Mesothelial cell of epicardium (in vitro differentiated cells): ENCODE results near the gene CTDP1. TPM values are rescaled to one million over a fixed set of nuclear protein-coding genes. Genes with fewer than 3 reads are reported as not detected.
A peak's percentile ranks its signal among the peaks of the same experiment; 100 is the strongest.

ENCODE experiments used
- DNase-seq, 2 experiments: peaks; one replicate each; pipeline ENCODE4 v3.0.0; 2021; ENCODE audit warnings: low spot score in 2 of 2; ENCODE audit not compliant: unreplicated experiment in 2 of 2
- H3K27ac Mint-ChIP-seq: 2 replicates; pipeline ENCODE4 v1.8.0; 2021; ENCODE audit warnings: mixed read lengths
- H3K27me3 Mint-ChIP-seq: 2 replicates; pipeline ENCODE4 v1.8.0; 2021; ENCODE audit warnings: low read depth, mixed read lengths
- H3K36me3 Mint-ChIP-seq: 2 replicates; pipeline ENCODE4 v1.8.0; 2021; ENCODE audit warnings: mixed read lengths
- H3K4me1 Mint-ChIP-seq: 2 replicates; pipeline ENCODE4 v1.8.0; 2021; ENCODE audit warnings: mixed read lengths
- H3K4me3 Mint-ChIP-seq: 2 replicates; pipeline ENCODE4 v1.8.0; 2021; ENCODE audit warnings: mild to moderate bottlenecking, moderate library complexity, mixed read lengths
- H3K9me3 Mint-ChIP-seq: 2 replicates; pipeline ENCODE4 v1.8.0; 2021; ENCODE audit warnings: mixed read lengths
- total RNA-seq: library from RNA; stranded (reverse); gene quantifications from 3 replicates; pipeline ENCODE4 v1.2.1, GENCODE V29; 2021
- TF ChIP-seq, protein P1 (sequence below): fragments of 200-600 bp; sonication (generic); IDR thresholded peaks from one replicate; pipeline ENCODE4 v1.5.0; 2021; ENCODE audit warnings: antibody characterized with exemption; ENCODE audit not compliant: unreplicated experiment

The CTDP1 gene
- total RNA-seq, 1 donor from 2014 or later, result 24.1 TPM

DNA sequence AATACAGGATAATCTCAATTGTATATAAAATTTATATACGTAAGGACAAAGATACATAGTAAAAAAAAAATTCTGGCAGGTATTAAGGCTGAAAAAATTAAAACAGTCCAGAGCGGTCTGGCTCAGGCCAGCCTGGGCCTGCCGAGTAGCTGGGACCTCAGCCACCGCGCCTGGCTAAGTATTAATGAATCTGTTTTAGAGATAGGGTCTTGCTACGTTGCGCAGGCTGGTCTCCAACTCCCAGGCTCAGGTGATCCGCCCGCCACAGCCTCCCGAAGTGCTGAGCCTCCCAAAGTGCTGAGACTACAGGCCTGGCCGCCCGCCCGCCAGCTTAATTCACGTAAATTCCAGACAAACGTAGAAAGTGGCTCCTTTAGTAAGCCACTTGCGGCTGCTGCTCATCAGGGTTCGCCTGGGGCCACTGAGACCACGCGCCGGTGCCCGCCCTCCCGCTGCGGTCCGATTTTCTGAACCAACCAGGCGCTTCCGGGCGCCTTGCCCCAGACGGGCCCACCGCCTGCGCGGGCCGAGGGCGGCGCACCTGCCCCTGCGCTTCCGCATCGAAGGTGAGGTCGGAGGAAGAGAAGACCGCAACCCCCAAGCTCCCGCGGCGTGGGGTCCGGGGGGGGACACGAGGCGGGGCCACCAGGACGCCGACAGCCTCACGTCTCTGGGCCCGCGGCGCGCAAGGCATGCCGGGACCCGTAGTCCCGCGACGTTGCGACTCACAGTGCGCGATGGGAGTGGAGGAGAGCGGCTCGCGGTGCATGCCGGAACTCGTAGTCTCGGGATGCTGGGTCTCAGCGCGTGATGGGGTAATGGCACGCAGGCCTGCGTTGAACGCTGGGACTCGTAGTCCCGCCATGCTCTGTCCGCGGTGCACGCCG lies 695 bp upstream of the CTDP1 start:
- no peaks in the 10 kb centered on the region for H3K9me3 Mint-ChIP-seq
- peak overlapping the region; percentile 99 for H3K4me3 Mint-ChIP-seq
- peak; percentile 96 to 98 for DNase-seq
- no peaks in the 10 kb centered on the region for H3K27me3 Mint-ChIP-seq
- H3K36me3 Mint-ChIP-seq, result peaks cover 5% of the 10 kb centered on the region
- TF ChIP-seq, protein P1, sequence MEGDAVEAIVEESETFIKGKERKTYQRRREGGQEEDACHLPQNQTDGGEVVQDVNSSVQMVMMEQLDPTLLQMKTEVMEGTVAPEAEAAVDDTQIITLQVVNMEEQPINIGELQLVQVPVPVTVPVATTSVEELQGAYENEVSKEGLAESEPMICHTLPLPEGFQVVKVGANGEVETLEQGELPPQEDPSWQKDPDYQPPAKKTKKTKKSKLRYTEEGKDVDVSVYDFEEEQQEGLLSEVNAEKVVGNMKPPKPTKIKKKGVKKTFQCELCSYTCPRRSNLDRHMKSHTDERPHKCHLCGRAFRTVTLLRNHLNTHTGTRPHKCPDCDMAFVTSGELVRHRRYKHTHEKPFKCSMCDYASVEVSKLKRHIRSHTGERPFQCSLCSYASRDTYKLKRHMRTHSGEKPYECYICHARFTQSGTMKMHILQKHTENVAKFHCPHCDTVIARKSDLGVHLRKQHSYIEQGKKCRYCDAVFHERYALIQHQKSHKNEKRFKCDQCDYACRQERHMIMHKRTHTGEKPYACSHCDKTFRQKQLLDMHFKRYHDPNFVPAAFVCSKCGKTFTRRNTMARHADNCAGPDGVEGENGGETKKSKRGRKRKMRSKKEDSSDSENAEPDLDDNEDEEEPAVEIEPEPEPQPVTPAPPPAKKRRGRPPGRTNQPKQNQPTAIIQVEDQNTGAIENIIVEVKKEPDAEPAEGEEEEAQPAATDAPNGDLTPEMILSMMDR, result no peak
- H3K27ac Mint-ChIP-seq, result peak overlapping the region; percentile 99
- H3K4me1 Mint-ChIP-seq, result peaks cover 34% of the 10 kb centered on the region

GRCh38 chr18:79680100-79680879 lies 687 bp downstream of the CTDP1 start:
- TF ChIP-seq, protein P1, result no peak
- H3K36me3 Mint-ChIP-seq, result peaks cover 5% of the 10 kb centered on the region
- H3K27me3 Mint-ChIP-seq, result no peaks in the 10 kb centered on the region
- peak overlapping the region; percentile 85 for H3K27ac Mint-ChIP-seq
- peaks cover 34% of the 10 kb centered on the region for H3K4me1 Mint-ChIP-seq
- no peaks in the 10 kb centered on the region for H3K9me3 Mint-ChIP-seq
- DNase-seq, result peak in 1 of 2 experiments; percentile 54
- peak overlapping the region; percentile 74 for H3K4me3 Mint-ChIP-seq

DNA sequence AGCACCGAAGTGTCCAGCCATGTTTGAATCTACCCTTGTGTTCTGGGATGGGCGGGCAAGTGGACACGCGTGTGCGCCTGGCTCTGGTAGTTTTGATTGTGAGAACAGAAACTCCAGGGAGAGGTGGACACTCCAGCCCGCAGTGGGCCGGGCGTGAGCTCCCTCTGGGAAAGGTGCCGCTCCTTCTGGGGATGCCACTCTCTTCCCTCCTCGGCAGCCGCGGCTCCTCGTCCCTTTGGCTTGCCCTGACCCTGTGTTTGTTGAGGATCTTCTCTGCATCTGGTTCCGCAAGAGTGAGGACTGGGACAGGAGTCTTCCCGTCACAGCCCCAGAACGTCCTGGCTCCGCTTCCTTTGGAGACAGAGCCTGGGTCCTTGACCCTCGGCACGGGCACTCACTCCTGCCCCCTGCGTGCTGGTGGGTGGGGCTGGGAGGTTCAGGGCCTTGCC lies 1.3 kb downstream of the CTDP1 start:
- Mint-ChIP-seq H3K4me3 (peak overlapping the region; percentile 74), H3K4me1 (peaks cover 34% of the 10 kb centered on the region), H3K36me3 (peaks cover 5% of the 10 kb centered on the region), H3K27me3 (no peaks in the 10 kb centered on the region), H3K27ac (peak overlapping the region; percentile 85), H3K9me3 (no peaks in the 10 kb centered on the region)
- no peak for DNase-seq
- TF ChIP-seq, protein P1, result no peak

DNA sequence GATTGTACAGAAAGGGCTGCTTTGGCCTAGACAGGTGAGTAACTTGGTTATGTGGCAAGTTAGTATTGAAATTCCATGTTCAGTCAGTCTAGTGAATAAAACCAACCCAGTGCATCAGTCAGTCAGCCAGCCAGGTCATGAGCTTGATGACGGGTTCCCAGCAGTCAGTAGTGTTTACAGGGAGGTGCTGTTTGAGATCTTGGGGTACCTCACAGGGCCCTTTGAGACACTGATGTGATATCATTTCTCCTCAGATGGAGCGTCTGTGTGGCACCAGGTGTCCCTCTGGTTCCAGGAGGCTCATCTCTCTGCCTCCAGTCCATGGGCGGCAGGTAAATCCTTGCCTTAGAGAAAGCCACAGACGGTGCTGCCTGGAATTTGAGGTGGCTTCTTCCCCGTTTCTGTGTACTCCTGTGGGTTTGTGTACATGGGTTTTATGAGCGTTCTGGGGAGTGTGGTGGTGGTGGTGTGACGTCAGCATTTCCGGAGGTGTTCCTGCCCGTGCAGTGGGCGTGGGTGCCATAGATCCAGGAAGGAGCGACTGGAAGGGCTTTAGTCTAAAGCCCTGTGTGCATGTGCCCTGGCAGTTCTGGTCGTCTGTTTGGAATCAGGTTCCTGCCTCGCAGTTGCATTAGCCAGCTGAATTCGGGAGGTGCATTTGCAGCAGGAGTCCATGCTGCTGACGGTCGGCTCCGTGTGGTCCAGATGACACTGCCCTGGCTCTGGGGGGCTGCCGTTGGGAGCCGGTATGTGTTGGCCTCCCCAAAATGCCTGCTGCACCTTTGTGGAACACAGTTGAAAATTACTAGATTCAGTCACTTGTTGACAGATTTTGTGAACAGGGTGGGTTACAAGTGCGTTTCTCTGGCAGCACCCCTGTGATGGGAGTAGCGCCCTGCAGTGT lies 2.1 kb downstream of the CTDP1 start:
- no peak for DNase-seq
- Mint-ChIP-seq H3K36me3 (peaks cover 4% of the 10 kb centered on the region), H3K27ac (no peak overlapping the region), H3K9me3 (no peaks in the 10 kb centered on the region), H3K4me3 (peak overlapping the region; percentile 74), H3K4me1 (peaks cover 33% of the 10 kb centered on the region), H3K27me3 (no peaks in the 10 kb centered on the region)
- TF ChIP-seq, protein P1, result no peak

- Mint-ChIP-seq H3K9me3 (no peaks in the 10 kb centered on the region), H3K4me1 (peaks cover 25% of the 10 kb centered on the region)
These were observed 2.9 kb downstream of the CTDP1 start for GRCh38 chr18:79682481-79682880.

More at GRCh38 chr18:79682481-79682880, 2.9 kb downstream of the CTDP1 start:
- TF ChIP-seq, protein P1, result no peak
- Mint-ChIP-seq H3K4me3 (no peak overlapping the region), H3K36me3 (no peaks in the 10 kb centered on the region), H3K27me3 (no peaks in the 10 kb centered on the region), H3K27ac (no peak overlapping the region)
- no peak for DNase-seq
